HepG2 (cell line): ENCODE data around the gene UGT3A2. TPM values are rescaled to one million over a fixed set of nuclear protein-coding genes. Genes with fewer than 3 reads are reported as not detected.
A peak's percentile ranks its signal among the peaks of the same experiment; 100 is the strongest.

ENCODE experiments used
- ATAC-seq: fragments of 200-7000 bp; cut with Tn5 transposase; 3 replicates; pipeline ENCODE4 v1.9.1; 2020; ENCODE audit warnings: mild to moderate bottlenecking, moderate library complexity
- BruUV-seq: library from RNA; stranded (reverse); fragments of 400-500 nt; replicated peaks from 2 replicates; lab custom pipeline; 2021; lab: Mats Ljungman, UMichigan
- CTCF ChIA-PET: fragments of 300-600 bp; formaldehyde crosslinking; extraction: SDS; loops from one replicate; lab custom pipeline; 2021; ENCODE audit warnings: low total read pairs, inconsistent platforms, low intra/inter-chr PET ratio; lab: Yijun Ruan, JAX
- POLR2A ChIA-PET: fragments of 350-600 bp; sonication (Branson Sonifier 250); formaldehyde crosslinking; loops from one replicate; lab custom pipeline; 2020; ENCODE audit warnings: antibody characterized with exemption, inconsistent platforms; lab: Yijun Ruan, JAX
- DNase-seq: peaks from one replicate; pipeline ENCODE4 v3.0.0-alpha.2; 2015; ENCODE audit warnings: low spot score
- FAIRE-seq: peaks from 3 replicates; lab custom pipeline; 2011; peaks lifted over from hg19 to GRCh38; lab: Jason Lieb, UNC
- H2AFZ ChIP-seq: one replicate; pipeline ENCODE4 v1.6.1; 2011; ENCODE audit warnings: low read length, inconsistent platforms
- H3K27ac ChIP-seq: fragments of 300-600 bp; 3 replicates; pipeline ENCODE4 v1.8.0; 2011; ENCODE audit warnings: mixed run types, mild to moderate bottlenecking, mixed read lengths, low read length, inconsistent platforms; ENCODE audit not compliant: insufficient read depth; ENCODE audit errors: extremely low read length
- H3K27me3 ChIP-seq, 2 experiments: fragments of 200-600 bp in 1 of 2; 2 replicates in 1 of 2; 3 replicates in 1 of 2; pipeline versions ENCODE4 v1.6.0 to v1.8.0; 2011; ENCODE audit warnings: low read length in 2 of 2, mild to moderate bottlenecking in 2 of 2, moderate library complexity in 2 of 2, inconsistent platforms in 1 of 2; ENCODE audit not compliant: insufficient read depth in 2 of 2, control insufficient read depth in 1 of 2
- H3K36me3 ChIP-seq, 2 experiments: fragments of 200-600 bp in 1 of 2; replicated peaks in 1 of 2; 2 replicates in 1 of 2; 3 replicates in 1 of 2; pipeline versions ENCODE4 v1.5.1 to v1.8.0; 2011; ENCODE audit warnings: low read length in 2 of 2, inconsistent platforms in 1 of 2; ENCODE audit not compliant: insufficient read depth in 2 of 2, control insufficient read depth in 1 of 2
- H3K4me1 ChIP-seq: 2 replicates; pipeline ENCODE4 v1.5.1; 2012; ENCODE audit warnings: low read length, inconsistent platforms; ENCODE audit not compliant: insufficient read depth
- H3K4me2 ChIP-seq: 2 replicates; pipeline ENCODE4 v1.6.0; 2011; ENCODE audit warnings: low read depth, low read length, inconsistent platforms
- H3K4me3 ChIP-seq, 3 experiments: fragments of 200-600 bp in 1 of 3; sonication (generic), shearing (Covaris generic) in 1 of 3; replicated peaks in 1 of 3; 2 replicates each; pipeline ENCODE4 v1.5.1; 2011 to 2016; ENCODE audit warnings: low read length in 3 of 3, inconsistent platforms in 2 of 3, low read depth in 2 of 3, mild to moderate bottlenecking in 2 of 3, control low read depth in 1 of 3, mixed read lengths in 1 of 3; ENCODE audit not compliant: insufficient read depth in 1 of 3
- H3K79me2 ChIP-seq: one replicate; pipeline ENCODE4 v1.6.1; 2011; ENCODE audit warnings: low read length, inconsistent platforms; ENCODE audit not compliant: insufficient read depth
- H3K9ac ChIP-seq: 2 replicates; pipeline ENCODE4 v1.6.0; 2011; ENCODE audit warnings: mild to moderate bottlenecking, low read depth, low read length, inconsistent platforms; ENCODE audit not compliant: insufficient read depth
- H3K9me3 ChIP-seq: 2 replicates; pipeline ENCODE4 v1.5.1; 2012; ENCODE audit warnings: mild to moderate bottlenecking, low read length
- H4K20me1 ChIP-seq: 2 replicates; pipeline ENCODE4 v1.6.0; 2011; ENCODE audit warnings: inconsistent platforms, mild to moderate bottlenecking, low read length, moderate library complexity; ENCODE audit not compliant: insufficient read depth
- AGO2 ChIP-seq: fragments of 200-400 bp; formaldehyde crosslinking; optimal IDR thresholded peaks from 2 replicates; pipeline ENCODE3; 2017; ENCODE audit warnings: mild to moderate bottlenecking, low read depth, low read length, moderate library complexity
- ARHGAP35 ChIP-seq: sonication (generic); formaldehyde crosslinking; IDR thresholded peaks from 2 replicates; pipeline ENCODE4 v1.9.0; 2022; ENCODE audit warnings: mild to moderate bottlenecking, inconsistent platforms, moderate library complexity, missing genetic modification reagents, borderline replicate concordance
- ATF1 ChIP-seq: IDR thresholded peaks from 2 replicates; pipeline ENCODE4 v1.6.1; 2016; ENCODE audit warnings: mild to moderate bottlenecking, control low read depth
- FOXP1 ChIP-seq, 2 experiments: fragments of 450-650 bp in 1 of 2; IDR thresholded peaks; 2 replicates each; pipeline ENCODE4 v1.6.1; 2017 to 2018; ENCODE audit warnings: antibody characterized with exemption in 1 of 2
- HDAC6 ChIP-seq: fragments of 200-600 bp; sonication (generic); IDR thresholded peaks from 2 replicates; pipeline ENCODE4 v1.7.0; 2017; ENCODE audit warnings: mild to moderate bottlenecking, antibody characterized with exemption, low read length, low read depth
- NFRKB ChIP-seq: fragments of 450-650 bp; IDR thresholded peaks from 2 replicates; pipeline ENCODE4 v1.6.1; 2017
- SOX13 ChIP-seq, 3 experiments: fragments of 450-650 bp in 1 of 3; sonication (generic) in 1 of 3; formaldehyde crosslinking in 1 of 3; IDR thresholded peaks in 2 of 3; conservative IDR thresholded peaks in 1 of 3; 2 replicates each; pipeline versions ENCODE4 v1.5.0 to v1.6.1; 2016 to 2020; ENCODE audit warnings: antibody characterized with exemption in 1 of 3, mild to moderate bottlenecking in 1 of 3, missing compliant biosample characterization in 1 of 3, missing genetic modification reagents in 1 of 3, moderate library complexity in 1 of 3
- SOX6 ChIP-seq, 2 experiments: fragments of 450-650 bp in 1 of 2; sonication (generic) in 1 of 2; formaldehyde crosslinking in 1 of 2; IDR thresholded peaks; 2 replicates each; pipeline versions ENCODE4 v1.4.0 to v1.6.1; 2017 to 2020; ENCODE audit warnings: antibody characterized with exemption in 1 of 2, mild to moderate bottlenecking in 1 of 2, missing genetic modification reagents in 1 of 2
- TEAD2 ChIP-seq: sonication (generic); formaldehyde crosslinking; IDR thresholded peaks from 2 replicates; pipeline ENCODE4 v1.9.0; 2021; ENCODE audit warnings: missing genetic modification reagents
- ZNF556 ChIP-seq: sonication (generic); formaldehyde crosslinking; IDR thresholded peaks from 2 replicates; pipeline ENCODE4 v1.4.0; 2020; ENCODE audit warnings: mild to moderate bottlenecking, missing genetic modification reagents, borderline replicate concordance
- ZNF567 ChIP-seq: sonication (generic); formaldehyde crosslinking; IDR thresholded peaks from 2 replicates; pipeline ENCODE4 v1.8.1; 2023; ENCODE audit warnings: mild to moderate bottlenecking, missing genetic modification reagents, borderline replicate concordance
- WGBS: methylation state at CpG from one replicate; pipeline ENCODE4 v1.1.6; 2017; ENCODE audit warnings: low lambda C conversion rate; 5-methylcytosine and 5-hydroxymethylcytosine counted together
- in situ Hi-C: cut with HindIII; loops from 2 replicates; pipeline ENCODE4 v1.10.0; 2017; ENCODE audit warnings: low pct_unique_long_range_greater_than_20kb; ENCODE audit not compliant: extremely low pct_ligation_motif_present
- intact Hi-C: fragments of 100-400 bp; cut with micrococcal nuclease; formaldehyde crosslinking; loops from one replicate; pipeline ENCODE4 v1.10.0; 2022; ENCODE audit not compliant: unreplicated experiment
- polyA plus RNA-seq, 8 experiments: library from polyadenylated mRNA; depleted of rRNA in 3 of 8; stranded (reverse) in 7 of 8; unstranded in 1 of 8; fragments of >200 nt; fragmentation: Illumina TruSeq in 4 of 8; extraction: Trizol in 4 of 8; gene quantifications; 2 replicates each; pipeline versions ENCODE4 v1.2.1 to v1.2.3, GENCODE V29; 2011 to 2016; ENCODE audit warnings: low read depth in 4 of 8, missing spikeins in 1 of 8, mixed read lengths in 1 of 8; ENCODE audit not compliant: insufficient read depth in 1 of 8
- total RNA-seq, 5 experiments: library from RNA; depleted of rRNA; stranded (reverse); fragments of >200 nt; fragmentation: Illumina TruSeq; extraction: Trizol; gene quantifications; 2 replicates each; pipeline ENCODE4 v1.2.3, GENCODE V29; 2016; ENCODE audit warnings: low read depth in 1 of 5
- TF ChIP-seq, protein P1 (sequence below), 2 experiments: fragments of 450-650 bp in 1 of 2; sonication (generic) in 1 of 2; formaldehyde crosslinking; IDR thresholded peaks; 2 replicates each; pipeline versions ENCODE4 v1.5.0 to v1.8.0; 2020 to 2022; ENCODE audit warnings: mild to moderate bottlenecking in 1 of 2, missing genetic modification reagents in 1 of 2
- TF ChIP-seq, protein P2 (sequence below): sonication (generic); formaldehyde crosslinking; IDR thresholded peaks from 2 replicates; pipeline ENCODE4 v1.5.1; 2020; ENCODE audit warnings: mild to moderate bottlenecking, missing genetic modification reagents, moderate library complexity
- TF ChIP-seq, protein P3 (sequence below): IDR thresholded peaks from 2 replicates; pipeline ENCODE4 v1.6.1; 2016; ENCODE audit warnings: missing genetic modification reagents, missing compliant biosample characterization

The UGT3A2 gene
- total and polyA plus RNA-seq, 2 of the 13 experiments (the other 11 are each of a cell fraction or from before 2014, with no cell fraction given) = not detected

DNA sequence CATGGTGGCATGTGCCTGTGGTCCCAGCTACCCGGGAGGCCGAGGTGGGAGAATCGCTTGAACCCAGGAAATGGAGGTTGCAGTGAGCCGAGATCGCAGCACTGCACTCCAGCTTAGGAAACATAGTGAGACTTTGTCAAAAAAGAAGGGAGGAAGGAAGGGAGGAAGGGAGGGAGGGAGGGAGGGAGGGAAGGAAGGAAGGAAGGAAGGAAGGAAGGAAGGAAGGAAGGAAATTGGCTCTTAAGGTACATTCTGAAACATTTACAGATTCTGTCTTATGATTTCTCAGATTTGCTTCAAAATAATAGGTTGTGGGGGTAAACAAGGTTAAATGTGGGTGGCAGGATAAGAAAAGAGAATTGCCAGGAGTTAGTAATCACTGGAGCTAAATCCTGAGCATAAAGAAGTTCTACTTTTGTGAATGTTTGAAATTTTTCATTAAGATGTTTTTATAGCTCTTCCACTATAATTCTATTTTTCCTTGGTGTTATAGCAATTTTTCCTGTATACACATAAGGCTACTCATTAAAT, 2.1 kb upstream of the UGT3A2 start:
- no peaks in the 10 kb centered on the region for H3K9me3 ChIP-seq
- 41% methylated on average over 5 of the region's 5 CpGs for WGBS
- intact Hi-C loops (no loop called here), in situ Hi-C loops (loop anchor here (25.0 kb wide), 1 partner anchor 618 kb away; no protein-coding TSS in a partner anchor)
- no peaks in the 10 kb centered on the region for H4K20me1 ChIP-seq
- no peak for TF ChIP-seq AGO2
- H3K4me1 ChIP-seq = 0 out of 2 replicates have a peak, but pooled peaks cover 6% of the 10 kb centered on the region
- ChIA-PET POLR2A (no interaction called here), CTCF (no interaction called here)
- no TSS peak for BruUV-seq
- DNase-seq (no peak), FAIRE-seq (no peak), ATAC-seq (no peak)
- peaks cover 2 to 22% of the 10 kb centered on the region in 2 experiments; a peak in 3 of 5 replicates for H3K27me3 ChIP-seq
- no peaks in the 10 kb centered on the region for H3K79me2 ChIP-seq
- no peak overlapping the region for H3K4me3 ChIP-seq
- H3K27ac ChIP-seq = no peak overlapping the region
- no peaks in the 10 kb centered on the region for H3K36me3 ChIP-seq
- no peak overlapping the region for H3K9ac ChIP-seq
- H3K4me2 ChIP-seq = no peak overlapping the region
- H2AFZ ChIP-seq = no peak overlapping the region

DNA sequence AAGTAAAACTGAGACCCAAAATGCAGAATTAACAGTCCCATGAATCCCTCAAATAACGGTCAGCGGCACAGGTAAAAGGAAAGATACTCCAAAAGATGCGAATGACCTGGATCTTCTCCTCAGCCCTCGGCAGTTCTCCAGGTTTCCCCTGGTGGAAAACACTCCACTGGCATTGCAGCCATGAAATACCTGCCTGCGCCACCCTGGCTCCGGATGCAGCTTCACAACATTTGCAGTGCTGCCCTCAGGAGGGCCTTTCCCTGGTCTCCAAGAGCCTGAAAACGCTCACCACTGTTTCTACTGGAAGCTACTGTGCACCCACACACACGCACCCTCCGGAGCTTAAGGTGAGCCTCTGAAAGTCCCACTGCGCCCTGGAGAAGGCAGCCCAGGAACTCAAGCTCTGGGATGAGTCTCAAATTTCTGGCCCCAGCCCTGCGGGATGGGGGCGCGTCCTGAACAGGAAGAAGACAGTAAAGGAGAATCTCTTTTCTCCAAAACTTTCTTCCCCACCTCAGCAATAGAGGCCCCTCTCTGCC, 612 bp downstream of the UGT3A2 start:
- no peak for FAIRE-seq
- Histone ChIP-seq H3K27ac (no peak overlapping the region), H3K9ac (no peak overlapping the region), H3K4me1 (0 out of 2 replicates have a peak, but pooled peaks cover 1% of the 10 kb centered on the region), H3K4me2 (no peak overlapping the region), H3K79me2 (no peaks in the 10 kb centered on the region), H3K4me3 (no peak overlapping the region), H4K20me1 (no peaks in the 10 kb centered on the region), H2AFZ (no peak overlapping the region), H3K27me3 (peaks cover 2 to 22% of the 10 kb centered on the region in 2 experiments; a peak in 3 of 5 replicates), H3K9me3 (no peaks in the 10 kb centered on the region), H3K36me3 (no peaks in the 10 kb centered on the region)
- BruUV-seq = no TSS peak
- ATAC-seq = peak; percentile 41
- POLR2A ChIA-PET = no interaction called here
- 15% methylated on average over 10 of the region's 13 CpGs for WGBS
- CTCF ChIA-PET = no interaction called here
- intact Hi-C loops (no loop called here), in situ Hi-C loops (loop anchor here (25.0 kb wide), 1 partner anchor 621 kb away; no protein-coding TSS in a partner anchor)
- no peak for DNase-seq
- TF ChIP-seq ARHGAP35 (no peak), ZNF556 (CRISPR knock-in tag) (no peak), FOXP1 (IDR thresholded peaks at IDR 0.05) (no peak), FOXP1 (CRISPR knock-in tag; IDR thresholded peaks at IDR 0.05) (no peak), ATF1 (CRISPR knock-in tag) (no peak), SOX13 (IDR thresholded peaks at IDR 0.05) (no peak), SOX13 (CRISPR knock-in tag; conservative IDR thresholded peaks at IDR 0.05 in 1 of 2, IDR thresholded peaks at IDR 0.05 in 1 of 2) (no peak), TEAD2 (no peak), ZNF567 (CRISPR knock-in tag) (no peak), SOX6 (IDR thresholded peaks at IDR 0.05) (no peak), SOX6 (CRISPR knock-in tag; IDR thresholded peaks at IDR 0.05) (no peak), NFRKB (no peak), HDAC6 (no peak)
- TF ChIP-seq, protein P1, sequence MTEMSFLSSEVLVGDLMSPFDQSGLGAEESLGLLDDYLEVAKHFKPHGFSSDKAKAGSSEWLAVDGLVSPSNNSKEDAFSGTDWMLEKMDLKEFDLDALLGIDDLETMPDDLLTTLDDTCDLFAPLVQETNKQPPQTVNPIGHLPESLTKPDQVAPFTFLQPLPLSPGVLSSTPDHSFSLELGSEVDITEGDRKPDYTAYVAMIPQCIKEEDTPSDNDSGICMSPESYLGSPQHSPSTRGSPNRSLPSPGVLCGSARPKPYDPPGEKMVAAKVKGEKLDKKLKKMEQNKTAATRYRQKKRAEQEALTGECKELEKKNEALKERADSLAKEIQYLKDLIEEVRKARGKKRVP (CRISPR knock-in tag; IDR thresholded peaks at IDR 0.05) = no peak
- TF ChIP-seq, protein P2, sequence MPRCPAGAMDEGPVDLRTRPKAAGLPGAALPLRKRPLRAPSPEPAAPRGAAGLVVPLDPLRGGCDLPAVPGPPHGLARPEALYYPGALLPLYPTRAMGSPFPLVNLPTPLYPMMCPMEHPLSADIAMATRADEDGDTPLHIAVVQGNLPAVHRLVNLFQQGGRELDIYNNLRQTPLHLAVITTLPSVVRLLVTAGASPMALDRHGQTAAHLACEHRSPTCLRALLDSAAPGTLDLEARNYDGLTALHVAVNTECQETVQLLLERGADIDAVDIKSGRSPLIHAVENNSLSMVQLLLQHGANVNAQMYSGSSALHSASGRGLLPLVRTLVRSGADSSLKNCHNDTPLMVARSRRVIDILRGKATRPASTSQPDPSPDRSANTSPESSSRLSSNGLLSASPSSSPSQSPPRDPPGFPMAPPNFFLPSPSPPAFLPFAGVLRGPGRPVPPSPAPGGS (CRISPR knock-in tag) = no peak
- TF ChIP-seq, protein P3, sequence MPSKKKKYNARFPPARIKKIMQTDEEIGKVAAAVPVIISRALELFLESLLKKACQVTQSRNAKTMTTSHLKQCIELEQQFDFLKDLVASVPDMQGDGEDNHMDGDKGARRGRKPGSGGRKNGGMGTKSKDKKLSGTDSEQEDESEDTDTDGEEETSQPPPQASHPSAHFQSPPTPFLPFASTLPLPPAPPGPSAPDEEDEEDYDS (CRISPR knock-in tag) = no peak
